GM12875 (cell line): ENCODE data around the gene CREM.

Experiments used
- H3K4me3 ChIP-seq: one replicate; pipeline ENCODE4 v1.5.1; 2011; ENCODE audit warnings: low read depth, low read length, control low read depth
- CTCF ChIP-seq: IDR thresholded peaks from 2 replicates; pipeline ENCODE4 v1.5.1; 2011; ENCODE audit warnings: low read depth, mild to moderate bottlenecking, control low read depth, inconsistent platforms, low read length, moderate library complexity, borderline replicate concordance; ENCODE audit not compliant: insufficient read depth

CREM gene

GRCh38 chr10:35124540-35124939, 2.1 kb upstream of the CREM start:
- no peak for TF ChIP-seq CTCF
- no peak overlapping the region for H3K4me3 ChIP-seq

- no peak for TF ChIP-seq CTCF
- peak overlapping the region; percentile 70 for H3K4me3 ChIP-seq
Measured at GRCh38 chr10:35126062-35126529, 550 bp upstream of the CREM start.

GRCh38 chr10:35127289-35127891, 744 bp downstream of the CREM start:
- TF ChIP-seq CTCF = no peak
- H3K4me3 ChIP-seq = peak overlapping the region; percentile 93

GRCh38 chr10:35129185-35129674, 2.6 kb downstream of the CREM start:
- H3K4me3 ChIP-seq = peak overlapping the region; percentile 5
- no peak for TF ChIP-seq CTCF

- no peak for TF ChIP-seq CTCF
- H3K4me3 ChIP-seq = no peak overlapping the region
Measured at GRCh38 chr10:35130663-35131062, 4.0 kb downstream of the CREM start.

GRCh38 chr10:35132727-35133126, 6.1 kb downstream of the CREM start:
- no peak for TF ChIP-seq CTCF
- H3K4me3 ChIP-seq = no peak overlapping the region

GRCh38 chr10:35133586-35133985, 6.9 kb downstream of the CREM start:
- no peak overlapping the region for H3K4me3 ChIP-seq
- TF ChIP-seq CTCF = no peak
